Pulmonary artery endothelial cell (primary cell): ENCODE data around the gene MTOR. TPM values are rescaled to one million over a fixed set of nuclear protein-coding genes. Genes with fewer than 3 reads are reported as not detected.
A peak's percentile ranks its signal among the peaks of the same experiment; 100 is the strongest.

Source experiments
- DNase-seq: peaks from one replicate; pipeline ENCODE4 v3.0.0-alpha.2; 2011; ENCODE audit warnings: low read depth, low spot score
- total RNA-seq: library from RNA; depleted of rRNA; stranded (reverse); fragments of >200 nt; gene quantifications from 2 replicates; pipeline ENCODE4 v1.2.3, GENCODE V29; 2014

Gene MTOR
- total RNA-seq, 1 donor from 2014 or later: 42.7 TPM

DNA sequence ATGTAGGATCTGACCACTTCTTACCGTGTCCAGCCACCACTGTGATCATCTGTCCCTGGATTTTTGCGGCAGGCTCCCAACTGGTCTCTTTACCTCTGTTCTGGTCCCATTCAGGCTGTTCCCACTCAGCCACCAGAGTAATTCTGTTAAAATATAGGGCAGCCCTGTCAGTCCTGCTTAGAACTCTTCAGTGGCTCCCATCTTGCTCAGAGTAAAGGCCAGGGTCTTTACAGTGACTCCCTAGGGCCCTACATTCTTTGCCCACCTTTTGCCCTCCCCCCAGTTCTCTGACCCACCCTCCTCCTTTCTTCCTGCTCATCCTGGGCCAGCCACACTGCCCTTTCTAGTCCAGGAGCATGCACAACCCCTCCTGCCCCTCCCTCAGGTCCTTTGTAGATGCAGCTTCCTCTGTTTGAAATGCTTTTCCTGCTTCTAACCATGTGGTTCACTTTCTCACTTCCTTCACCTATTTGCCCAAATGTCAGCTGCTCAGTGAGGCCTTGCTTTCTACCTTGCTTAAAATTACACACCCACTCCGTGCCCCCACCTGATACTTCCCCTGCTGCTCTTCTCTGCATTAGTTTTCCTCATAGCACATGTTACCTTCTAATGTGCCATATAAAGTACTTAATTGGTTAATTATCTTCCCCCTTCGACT is 18.5 kb upstream of the MTOR start:
- no peak for DNase-seq

DNA sequence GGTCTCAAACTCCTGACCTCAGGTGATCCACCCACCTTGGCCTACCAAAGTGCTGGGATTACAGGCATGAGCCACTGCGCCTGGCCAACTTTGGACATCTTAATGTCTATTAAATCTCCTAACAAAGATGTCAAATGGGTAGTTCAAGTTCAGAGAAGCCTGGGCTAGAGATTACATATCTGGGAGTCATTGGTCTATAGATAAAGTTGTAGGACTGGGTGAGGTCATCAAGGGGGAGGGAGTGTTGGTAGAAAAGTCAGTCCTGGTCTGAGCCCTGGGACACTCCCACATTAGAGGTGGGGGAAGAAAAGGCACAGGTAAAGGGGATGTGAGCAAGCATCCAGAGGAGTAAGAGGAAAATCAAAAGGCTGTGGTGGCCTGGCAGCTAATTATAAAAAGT is 17.3 kb upstream of the MTOR start:
- DNase-seq: no peak

DNA sequence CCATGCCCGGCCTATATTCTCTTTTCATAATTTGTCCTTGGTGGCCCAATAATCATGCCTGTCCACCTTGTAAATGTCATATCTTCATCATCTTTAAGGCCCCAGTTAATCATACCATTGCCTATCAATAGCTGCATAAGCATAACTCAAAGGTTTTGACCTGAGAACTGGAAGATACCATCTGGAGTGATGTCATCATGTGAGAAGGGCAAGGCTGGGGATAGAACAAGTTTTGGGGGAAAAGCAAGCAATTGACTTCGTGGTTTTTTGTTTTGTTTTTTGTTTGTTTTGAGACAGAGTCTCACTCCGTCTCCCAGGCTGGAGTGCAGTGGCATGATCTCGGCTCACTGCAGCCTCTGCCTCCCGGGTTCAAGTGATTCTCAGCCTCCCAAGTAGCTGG is 16.8 kb upstream of the MTOR start:
- DNase-seq: no peak

DNA sequence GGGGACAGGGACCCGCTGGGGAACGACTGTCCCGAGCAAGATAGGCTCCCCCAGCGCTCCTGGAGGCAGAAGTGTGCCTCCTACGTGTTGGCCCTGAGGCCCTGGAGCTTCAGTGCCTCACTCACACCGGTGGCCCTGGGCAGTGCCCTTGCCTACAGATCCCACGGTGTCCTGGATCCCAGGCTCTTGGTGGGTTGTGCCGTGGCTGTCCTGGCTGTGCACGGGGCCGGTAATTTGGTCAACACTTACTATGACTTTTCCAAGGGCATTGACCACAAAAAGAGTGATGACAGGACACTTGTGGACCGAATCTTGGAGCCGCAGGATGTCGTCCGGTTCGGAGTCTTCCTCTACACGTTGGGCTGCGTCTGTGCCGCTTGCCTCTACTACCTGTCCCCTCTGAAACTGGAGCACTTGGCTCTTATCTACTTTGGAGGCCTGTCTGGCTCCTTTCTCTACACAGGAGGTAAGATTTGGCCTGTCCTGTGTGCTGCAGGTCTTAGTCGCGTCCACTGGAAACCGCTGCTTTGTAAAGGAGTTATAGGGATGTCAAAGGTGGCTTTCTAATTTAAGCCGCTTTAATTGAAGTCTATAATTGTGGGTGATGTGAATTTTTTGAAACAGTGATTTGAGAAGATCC is 11.4 kb upstream of the MTOR start:
- DNase-seq: no peak

DNA sequence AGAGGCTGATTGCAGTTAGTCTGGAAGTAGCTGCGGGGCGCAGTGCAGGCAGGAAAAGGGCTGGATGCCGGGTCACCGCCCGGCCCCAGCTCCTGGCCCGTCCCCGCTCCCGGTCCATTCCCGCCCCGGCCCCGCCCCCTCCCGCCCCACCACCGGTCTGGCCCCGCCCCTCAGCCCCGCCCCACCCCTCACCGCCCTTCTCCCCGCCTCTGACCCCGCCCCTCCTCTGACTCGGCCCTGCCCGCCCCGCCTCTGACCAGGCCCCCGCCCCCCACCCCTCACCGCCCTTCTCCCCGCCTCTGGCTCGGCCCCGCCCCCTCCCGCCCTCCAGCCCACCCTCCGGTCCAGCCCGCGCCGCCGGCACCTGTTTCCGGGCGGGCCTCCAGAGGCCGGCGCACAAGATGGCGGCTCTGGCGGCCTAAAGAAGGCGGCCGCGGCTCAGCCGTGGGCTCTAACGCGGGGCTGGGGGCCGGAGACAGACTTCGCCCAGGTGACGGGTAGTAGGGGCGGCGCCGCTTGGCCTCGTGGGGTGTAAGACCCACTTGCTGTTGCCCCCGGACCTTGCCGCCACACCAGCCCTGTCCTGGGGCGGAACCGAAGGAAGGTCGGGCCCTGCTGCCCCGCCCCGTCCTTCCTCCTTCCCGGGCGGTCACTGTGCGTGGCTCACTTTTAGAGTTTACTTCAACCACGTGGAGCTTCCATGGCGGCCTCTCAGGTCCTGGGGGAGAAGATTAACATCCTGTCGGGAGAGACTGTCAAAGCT is 10.7 kb upstream of the MTOR start, which contains the start of gene UBIAD1:
TSS of gene UBIAD1 (plus strand) at position 367 of the 763 bp plus-strand sequence. CDS start at position 701, 334 bp downstream.
- DNase-seq: peak; percentile 60

GRCh38 chr1:11272544-11272831 is 10.1 kb upstream of the MTOR start:
- DNase-seq: no peak

- peak; percentile 43 for DNase-seq
Measured at GRCh38 chr1:11267350-11268337, 5.3 kb upstream of the MTOR start.

- DNase-seq: no peak
Measured at GRCh38 chr1:11266268-11267074, 4.1 kb upstream of the MTOR start.

DNA sequence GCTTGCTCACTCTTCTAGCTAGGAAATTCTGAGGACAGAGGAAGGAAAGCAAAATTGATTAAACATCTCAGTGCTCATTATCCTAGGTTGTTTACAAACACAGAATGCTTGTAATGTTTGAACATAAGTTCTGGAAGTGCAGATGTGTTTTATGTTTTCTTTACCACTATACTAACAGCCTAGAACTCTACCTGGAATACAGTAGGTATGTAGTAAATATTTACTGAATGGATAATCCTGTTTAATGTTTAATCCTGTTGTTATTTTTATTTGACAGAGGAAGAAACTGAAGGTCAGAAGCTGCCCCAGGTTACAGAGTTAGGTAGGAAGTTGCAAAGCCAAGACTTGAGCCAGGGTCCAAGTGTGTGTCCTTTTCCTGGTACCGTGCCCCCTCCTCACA is 6.1 kb downstream of the MTOR start:
- no peak for DNase-seq

- no peak for DNase-seq
Measured at GRCh38 chr1:11253226-11253625, 9.1 kb downstream of the MTOR start.

- no peak for DNase-seq
Measured at GRCh38 chr1:11252538-11252937, 9.8 kb downstream of the MTOR start.

DNA sequence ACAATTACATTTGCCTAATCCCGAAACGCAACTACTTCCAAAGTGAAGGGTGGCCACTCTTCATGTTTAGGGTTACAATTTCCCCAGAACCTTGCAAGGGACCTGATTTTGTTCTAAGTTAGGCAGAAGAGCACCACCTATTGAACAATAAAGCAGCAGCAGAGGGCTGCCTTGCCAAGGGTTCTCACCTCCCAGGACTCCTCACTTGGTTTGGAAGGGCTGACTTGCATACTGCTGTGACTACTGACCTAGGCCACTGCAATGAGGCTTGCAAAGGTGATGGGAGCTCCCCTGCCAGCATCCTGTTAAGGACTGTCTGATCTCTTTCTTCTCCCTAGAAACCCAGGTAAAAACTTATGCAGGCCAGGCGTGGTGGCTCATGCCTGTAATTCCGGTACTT is 14.2 kb downstream of the MTOR start:
- DNase-seq: no peak

- no peak for DNase-seq
Measured at GRCh38 chr1:11245904-11246719, 16.2 kb downstream of the MTOR start.

- DNase-seq: no peak
Measured at GRCh38 chr1:11245248-11245647, 17.1 kb downstream of the MTOR start.

DNA sequence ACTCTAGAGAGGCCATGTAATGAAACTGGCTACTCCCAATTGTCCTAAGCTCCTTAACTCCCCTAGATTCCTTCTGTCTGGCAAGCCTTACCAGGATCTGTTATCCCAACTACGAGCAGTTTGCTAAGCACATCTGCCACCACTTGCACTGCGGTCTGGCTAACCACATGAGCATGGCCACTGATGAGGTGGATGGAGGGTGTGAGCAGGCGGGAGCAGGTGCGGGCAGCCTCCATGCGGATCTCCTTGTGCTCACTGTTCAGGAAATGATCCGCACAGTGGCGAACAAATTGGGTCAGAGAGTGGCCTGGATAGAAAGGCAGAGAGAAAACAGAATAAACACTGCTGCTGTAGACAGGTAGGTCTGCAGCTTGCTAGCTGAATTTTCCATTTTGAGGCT is 24.0 kb downstream of the MTOR start:
- DNase-seq: no peak

GRCh38 chr1:11237356-11237755 is 25.0 kb downstream of the MTOR start:
- no peak for DNase-seq

DNA sequence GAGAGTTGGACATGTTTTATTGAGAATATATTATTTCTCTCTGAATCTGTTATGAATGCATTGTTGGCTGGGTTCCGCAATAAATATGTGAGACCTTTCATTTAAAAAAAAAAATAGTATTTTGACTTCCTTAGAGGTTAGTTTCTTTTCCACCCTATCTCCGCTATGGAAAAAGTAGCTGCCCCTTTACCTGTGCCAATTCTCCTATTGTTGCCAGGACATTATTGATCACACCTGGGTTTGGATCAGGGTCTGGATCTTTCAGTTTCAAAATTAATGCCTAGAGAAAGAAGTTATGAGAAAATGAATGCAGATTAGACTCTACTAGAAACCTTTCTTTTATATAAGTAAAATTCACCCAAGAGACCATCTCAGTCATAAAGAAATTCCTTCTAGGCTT is 29.1 kb downstream of the MTOR start:
- DNase-seq: no peak

DNA sequence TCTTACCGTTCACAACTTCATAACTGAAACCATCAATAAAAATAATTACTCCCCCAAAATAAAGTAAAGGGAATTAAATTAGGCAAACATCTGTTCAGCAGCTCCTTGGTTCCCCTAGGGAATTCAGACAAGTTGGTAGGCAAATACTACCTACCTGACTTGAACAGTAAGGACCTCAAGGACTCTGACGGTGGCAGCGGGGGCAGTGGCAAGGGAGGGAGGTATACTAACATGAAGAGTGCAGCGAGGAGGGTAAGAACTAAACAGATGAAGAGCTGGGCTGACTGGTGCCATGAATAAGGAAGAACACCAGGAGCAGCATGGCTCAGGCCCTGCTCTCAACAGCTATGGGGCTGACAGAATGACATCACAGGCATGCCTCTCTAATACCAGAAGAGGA is 33.1 kb downstream of the MTOR start:
- DNase-seq: no peak

GRCh38 chr1:11227106-11228077 is 35.0 kb downstream of the MTOR start:
- no peak for DNase-seq
